Measurements from ENCODE around the gene LRP1B.

LRP1B gene

DNA sequence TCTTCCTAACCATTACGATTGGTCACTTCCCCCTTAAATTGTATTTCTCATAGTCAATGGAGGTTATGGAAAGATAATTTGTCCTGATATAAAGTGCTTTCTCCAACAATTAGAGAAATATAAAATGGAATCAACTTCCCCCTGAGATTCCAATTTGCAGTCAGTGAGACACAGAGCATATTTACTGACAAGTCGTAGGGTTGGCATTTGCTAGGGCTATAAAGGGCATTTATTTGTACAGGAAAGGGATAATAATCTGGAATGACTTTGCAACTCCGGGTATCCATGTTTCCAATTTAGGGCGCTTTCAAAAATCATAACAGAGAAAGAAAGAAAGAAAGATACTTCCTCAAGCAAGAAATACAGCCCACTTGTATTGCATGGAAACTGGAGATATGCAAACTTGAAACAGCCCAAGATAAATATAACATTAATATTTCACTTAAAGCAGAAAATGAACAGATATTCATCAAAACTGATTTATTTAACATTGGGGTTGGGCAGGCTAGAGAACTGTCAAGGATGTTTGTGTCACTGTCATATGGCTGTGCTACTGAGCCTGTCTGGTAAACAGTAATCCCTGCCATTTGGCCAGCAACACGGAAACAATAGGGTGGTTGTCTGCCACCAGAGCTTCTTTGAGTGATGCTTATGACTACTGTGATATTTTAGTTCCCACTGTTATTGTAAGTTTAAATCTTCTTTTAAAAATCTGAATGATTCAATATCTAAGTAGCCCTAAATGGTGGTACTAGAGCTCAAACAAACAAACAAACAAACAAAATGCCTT is 621.8 kb downstream of the LRP1B start:
- DNase-seq (ENCODE audit: low read depth), result no peak

DNA sequence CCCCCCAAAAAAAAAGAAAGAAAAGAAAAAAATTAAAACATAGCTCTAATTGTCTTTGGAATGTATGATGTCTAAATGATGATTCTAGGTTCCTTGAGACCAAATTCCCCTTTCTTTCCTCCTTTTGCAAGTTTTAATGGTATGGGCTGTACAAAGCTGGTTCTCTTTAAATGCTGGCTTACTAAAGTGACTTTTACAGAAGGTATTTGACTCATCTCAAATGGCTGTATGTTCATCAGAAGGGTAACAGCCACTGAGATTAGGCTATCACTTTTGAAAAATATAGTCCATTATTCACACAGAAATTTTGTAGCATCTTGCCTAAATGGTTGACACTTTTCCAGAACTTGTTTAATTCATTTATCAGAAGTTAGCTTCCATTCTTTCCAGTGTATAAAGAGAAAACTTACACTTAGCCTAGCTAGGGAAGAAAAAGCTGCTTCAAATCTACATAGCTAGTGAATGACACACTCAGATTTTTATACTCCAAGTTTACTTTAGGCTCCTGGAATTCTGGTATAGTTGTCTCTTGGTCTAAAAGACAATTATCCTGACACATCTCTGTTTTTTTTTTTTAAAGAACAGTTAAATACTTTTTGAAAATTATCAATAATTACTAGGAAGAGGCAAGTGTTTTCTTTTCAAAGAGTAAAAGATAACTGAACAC is 622.6 kb downstream of the LRP1B start:
- DNase-seq (ENCODE audit: low read depth), result no peak

GRCh38 chr2:141506135-141506534 is 624.7 kb downstream of the LRP1B start:
- no peak for DNase-seq (ENCODE audit: low read depth)

DNA sequence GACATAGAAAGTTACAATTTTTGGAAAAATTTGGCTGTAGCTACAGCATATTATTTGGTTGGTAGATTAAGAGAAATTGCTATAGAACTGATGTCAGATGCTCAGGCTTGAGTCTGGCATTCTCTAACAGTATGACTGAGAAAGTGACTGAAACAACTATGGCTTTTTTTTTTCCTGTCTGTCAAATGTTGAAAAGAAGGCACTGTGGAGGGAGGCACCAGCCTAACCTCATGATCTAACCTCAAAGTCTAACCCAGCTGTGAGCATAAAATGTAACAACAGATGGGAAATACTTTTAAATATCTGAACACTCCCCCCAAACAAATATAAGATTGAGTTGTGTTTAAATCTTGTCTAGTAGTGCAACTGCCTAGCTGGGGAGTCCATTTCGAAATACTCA is 629.1 kb downstream of the LRP1B start:
- DNase-seq (ENCODE audit: low read depth), result no peak

DNA sequence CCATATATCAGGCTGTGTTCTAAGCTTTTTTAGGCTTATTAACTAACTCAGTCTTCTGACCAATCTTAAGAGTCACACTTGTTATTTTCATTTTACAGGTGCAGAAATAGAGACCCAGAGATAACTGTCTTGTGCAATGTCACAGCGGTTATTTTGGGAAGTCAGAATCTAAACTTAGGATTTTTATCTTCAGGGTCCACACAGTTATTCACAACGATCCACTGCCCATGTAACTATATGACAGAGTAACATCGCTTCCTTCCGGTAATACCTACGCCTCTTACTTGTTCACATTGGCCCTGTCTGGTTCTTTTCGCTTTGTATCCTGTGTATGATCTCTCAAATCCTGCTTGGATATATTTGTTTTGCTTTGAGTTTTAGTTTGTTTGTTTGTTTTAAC is 631.7 kb downstream of the LRP1B start:
- DNase-seq (ENCODE audit: low read depth), result no peak

- no peak for DNase-seq (ENCODE audit: low read depth)
These were observed 632.3 kb downstream of the LRP1B start for GRCh38 chr2:141498561-141498960.

- DNase-seq (ENCODE audit: low read depth), result no peak
These were observed 633.5 kb downstream of the LRP1B start for GRCh38 chr2:141497272-141497671.

- no peak for DNase-seq (ENCODE audit: low read depth)
These were observed 634.0 kb downstream of the LRP1B start for GRCh38 chr2:141496810-141497209.

GRCh38 chr2:141493936-141494335 is 636.9 kb downstream of the LRP1B start:
- no peak for DNase-seq (ENCODE audit: low read depth)

- no peak for DNase-seq (ENCODE audit: low read depth)
These were observed 638.0 kb downstream of the LRP1B start for GRCh38 chr2:141492816-141493215.

- no peak for DNase-seq (ENCODE audit: low read depth)
These were observed 639.9 kb downstream of the LRP1B start for GRCh38 chr2:141490886-141491285.

DNA sequence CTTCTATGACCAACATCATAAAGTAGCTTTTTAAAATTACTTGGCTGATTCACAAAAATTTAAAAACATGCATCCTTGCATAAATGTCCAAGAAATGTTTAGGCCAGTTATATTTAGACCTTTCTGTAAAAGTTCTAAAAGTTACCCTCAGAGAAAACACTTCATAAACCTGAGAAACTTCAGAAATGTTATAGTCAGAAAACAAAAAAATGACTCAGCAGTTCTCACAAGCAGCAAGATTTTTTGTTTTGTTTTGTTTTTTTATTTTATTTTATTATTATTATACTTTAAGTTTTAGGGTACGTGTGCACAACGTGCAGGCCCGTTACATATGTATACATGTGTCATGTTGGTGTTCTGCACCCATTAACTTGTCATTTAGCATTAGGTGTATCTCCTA is 648.1 kb downstream of the LRP1B start:
- no peak for DNase-seq (ENCODE audit: low read depth)

DNA sequence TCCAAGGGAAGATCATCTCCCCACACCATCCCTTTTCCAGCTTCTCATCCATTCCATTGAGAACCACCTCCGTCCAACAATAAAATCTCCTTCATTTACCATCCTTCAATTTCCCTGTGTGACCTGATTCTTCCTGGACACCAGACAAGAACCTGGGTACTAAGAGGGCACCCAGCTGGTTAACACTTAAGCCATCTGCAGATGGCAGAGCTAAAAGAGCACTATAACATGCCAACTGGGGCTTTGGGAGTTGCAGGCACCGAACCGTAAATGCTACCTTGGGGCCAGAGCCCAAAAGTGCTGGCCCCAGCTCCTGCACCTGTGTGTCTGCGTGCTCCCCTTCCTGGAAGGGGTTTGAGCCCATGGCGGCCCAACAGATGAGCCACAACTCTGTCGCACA is 655.0 kb downstream of the LRP1B start:
- DNase-seq (ENCODE audit: low read depth), result no peak

- no peak for DNase-seq (ENCODE audit: low read depth)
These were observed 662.1 kb downstream of the LRP1B start for GRCh38 chr2:141468761-141469160.

DNA sequence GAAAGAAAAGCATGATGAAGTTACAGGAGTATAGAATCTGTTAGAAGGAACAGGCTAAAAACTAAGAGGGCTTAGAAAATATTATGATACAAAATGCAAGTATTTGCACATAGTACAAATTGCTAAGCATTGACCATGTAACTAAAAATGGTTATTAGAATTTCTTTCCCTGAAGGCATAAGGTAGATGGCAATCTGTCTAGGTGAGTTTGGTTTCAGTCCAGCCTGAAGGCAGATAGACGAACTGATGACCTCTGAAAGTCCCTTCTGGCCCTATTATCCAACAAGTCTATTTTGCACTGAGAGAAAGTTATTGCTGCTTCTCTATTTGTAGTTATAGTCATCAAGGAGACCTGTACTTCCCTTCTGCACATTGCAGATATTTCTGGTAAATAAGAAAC is 663.5 kb downstream of the LRP1B start:
- no peak for DNase-seq (ENCODE audit: low read depth)

- no peak for DNase-seq (ENCODE audit: low read depth)
These were observed 665.8 kb downstream of the LRP1B start for GRCh38 chr2:141464995-141465394.

DNA sequence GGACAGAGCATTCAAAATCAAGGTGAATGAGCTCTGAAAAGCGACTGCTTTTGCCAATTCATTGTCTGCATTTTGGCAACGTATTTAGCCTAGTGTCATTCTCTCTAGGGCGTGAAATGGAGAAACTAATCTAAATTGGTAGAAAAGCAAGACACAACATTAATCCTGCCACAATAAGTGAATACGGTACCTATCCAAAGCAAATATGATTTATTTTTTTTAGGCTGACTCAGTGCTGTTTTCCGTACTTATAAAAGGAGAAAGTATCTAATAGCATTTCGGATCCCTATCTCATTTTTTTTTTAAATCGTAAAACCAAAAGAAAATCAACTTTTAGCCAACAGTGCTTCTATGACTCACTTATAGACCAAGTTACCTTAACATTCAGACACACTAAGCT is 672.5 kb downstream of the LRP1B start:
- no peak for DNase-seq (ENCODE audit: low read depth)

DNA sequence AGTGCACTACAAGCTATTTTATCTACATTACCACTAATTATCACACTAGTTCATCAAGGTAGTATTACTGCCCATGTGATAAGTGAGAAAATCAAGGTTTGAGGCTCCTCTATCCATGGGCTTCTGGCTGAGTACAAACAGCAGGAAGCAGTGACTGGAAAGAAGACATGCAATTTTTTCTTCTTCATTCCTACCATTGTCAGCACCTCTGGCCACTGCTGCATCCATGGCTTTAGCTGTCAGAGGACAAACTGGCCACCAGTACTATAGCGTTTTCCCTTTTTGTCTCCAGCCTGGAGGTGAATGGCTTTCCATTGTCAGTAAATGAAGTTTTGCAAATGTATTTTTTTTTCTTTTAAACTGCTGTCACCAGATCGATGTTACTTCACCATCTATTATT is 674.9 kb downstream of the LRP1B start:
- DNase-seq (ENCODE audit: low read depth), result no peak

GRCh38 chr2:141455211-141455826 is 675.5 kb downstream of the LRP1B start:
- DNase-seq (ENCODE audit: low read depth), result no peak

DNA sequence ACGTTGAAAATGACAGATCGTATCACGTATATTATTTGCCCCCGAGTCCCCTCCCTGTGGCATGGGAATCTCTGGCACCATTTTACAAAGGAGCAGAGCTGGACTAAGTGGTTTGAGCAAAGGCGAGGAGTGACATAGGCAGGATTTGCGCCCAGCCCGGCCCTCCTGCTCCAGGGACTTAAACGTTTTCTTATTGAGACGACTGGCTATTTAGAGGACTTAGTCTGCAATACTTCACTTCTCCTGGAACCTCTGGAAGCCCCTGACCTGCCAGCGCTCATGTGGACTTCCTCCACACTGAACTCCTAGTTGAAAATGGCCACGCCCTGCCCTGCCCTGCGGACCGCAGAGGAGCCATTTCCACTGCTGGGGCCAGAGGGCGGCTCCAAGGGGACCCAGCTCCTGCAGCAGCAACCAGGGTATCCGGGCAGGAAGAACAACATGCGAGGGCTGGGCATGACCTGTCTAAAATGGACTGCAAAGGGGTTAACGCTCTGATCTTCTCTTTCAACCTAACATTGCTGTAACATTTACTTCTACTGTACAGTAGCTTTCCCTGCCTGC is 690.7 kb downstream of the LRP1B start:
- no peak for DNase-seq (ENCODE audit: low read depth)

DNA sequence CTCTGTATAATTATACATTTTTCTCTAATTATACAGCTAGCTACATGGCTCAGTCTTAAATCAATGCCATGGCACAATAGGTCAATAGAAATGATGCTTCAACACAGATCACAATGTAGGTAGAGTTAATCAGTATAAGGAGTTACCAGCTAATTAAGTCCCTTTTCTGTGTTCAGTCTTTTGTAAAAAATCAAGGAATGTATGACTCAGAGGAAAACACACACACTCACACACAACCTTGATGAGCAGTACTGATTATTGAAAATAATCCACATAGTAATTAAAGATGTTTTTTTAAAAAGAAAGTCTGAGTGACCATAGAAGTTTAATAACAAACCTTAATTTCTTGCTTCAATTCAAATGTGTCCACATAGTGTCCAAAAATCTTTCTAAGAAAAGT is 691.3 kb downstream of the LRP1B start:
- DNase-seq (ENCODE audit: low read depth), result no peak

DNA sequence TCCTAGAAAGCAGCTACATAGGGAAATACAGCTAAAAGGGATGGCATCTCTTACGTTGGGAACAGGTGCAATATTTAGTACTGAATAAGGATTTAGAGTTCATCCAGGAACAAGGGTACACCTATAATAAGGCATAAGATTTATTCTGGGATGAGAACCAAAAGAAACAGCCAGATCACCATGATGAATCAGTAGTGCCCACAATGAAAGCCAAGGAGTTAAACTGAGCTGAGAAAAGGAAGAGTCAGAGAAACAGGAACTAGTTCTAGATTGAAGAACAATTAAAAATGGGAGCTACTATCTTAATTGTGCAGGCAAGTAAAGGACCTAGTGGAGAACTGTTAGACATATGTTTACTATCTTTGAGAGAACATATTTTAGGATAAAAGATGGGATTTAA is 692.3 kb downstream of the LRP1B start:
- no peak for DNase-seq (ENCODE audit: low read depth)

- DNase-seq (ENCODE audit: low read depth), result no peak
These were observed 693.3 kb downstream of the LRP1B start for GRCh38 chr2:141437521-141437920.

Data from GM04503 (cell line).